Measurements from ENCODE around the gene GOLGA6L9.
"Not testable (repeated sequence)": the region's sequence is repeated elsewhere in the genome, so short reads cannot be mapped to it uniquely, and the experiment has no call there.

GOLGA6L9 gene

GRCh38 chr15:82472269-82472982 lies 42.8 kb downstream of the GOLGA6L9 start:
- DNase-seq: not testable (repeated sequence)

- not testable (repeated sequence) for DNase-seq
Measured at GRCh38 chr15:82474596-82475325, 45.1 kb downstream of the GOLGA6L9 start.

DNA sequence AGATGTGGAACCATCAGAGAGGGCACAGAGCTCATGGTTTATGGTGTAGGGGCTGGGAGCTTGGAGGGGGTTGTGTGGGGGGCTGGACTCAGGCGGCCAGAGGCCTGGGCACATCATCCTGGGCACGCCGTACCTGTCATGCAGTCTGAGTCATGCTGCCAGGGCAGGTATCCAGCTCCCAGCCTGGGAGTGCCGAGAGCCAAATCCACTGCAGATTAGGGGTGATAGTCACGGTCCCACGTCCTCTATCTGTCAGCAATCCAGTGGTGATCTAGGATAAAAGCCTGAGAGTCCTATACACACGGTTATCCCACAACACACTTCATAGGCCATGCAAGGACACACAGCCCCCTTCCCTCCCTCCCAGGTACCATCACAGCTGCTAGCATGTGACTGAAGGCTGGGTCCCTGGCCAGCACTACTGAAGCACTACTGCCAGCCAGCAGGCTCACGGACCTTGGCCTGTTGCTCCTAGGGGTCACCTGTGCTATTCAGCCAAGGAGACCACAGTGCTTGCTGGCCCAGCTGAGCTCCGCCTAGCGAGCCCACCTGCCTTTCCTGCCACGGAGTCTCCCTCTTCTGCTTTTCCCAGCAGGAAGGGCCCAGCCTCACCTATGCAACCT lies 45.8 kb downstream of the GOLGA6L9 start:
- not testable (repeated sequence) for DNase-seq

DNA sequence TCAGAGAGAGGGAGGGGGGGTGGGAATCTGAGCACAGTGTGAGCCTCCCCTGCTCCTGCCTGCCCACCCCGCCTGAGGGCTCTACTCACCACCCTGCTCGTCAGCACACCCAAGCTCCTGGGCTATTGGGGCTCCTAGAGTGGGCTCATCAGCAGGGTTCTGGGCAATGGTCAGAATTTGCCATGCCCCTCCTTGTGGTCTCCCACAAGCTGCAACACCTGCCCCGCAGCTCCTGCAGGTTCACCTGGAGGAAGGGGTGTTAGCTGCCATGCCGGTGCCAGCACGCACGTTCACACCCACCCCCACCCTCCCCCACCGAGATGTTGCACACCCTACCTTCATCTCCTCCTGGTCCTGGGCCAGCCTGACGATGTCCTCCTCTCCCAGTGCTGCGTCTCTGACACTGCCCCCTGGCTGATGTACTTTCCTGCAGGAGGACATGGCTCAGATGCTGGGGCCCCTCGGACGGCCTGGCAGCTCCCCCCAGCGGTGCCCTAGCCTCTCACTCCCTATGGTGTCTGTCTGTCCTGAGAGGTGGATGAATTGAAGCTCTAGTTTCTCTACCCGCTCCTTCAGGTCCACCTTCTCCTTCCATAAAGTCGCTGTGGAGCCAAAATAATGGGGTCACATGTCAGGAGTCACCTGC lies 47.2 kb downstream of the GOLGA6L9 start:
- DNase-seq: not testable (repeated sequence)

DNA sequence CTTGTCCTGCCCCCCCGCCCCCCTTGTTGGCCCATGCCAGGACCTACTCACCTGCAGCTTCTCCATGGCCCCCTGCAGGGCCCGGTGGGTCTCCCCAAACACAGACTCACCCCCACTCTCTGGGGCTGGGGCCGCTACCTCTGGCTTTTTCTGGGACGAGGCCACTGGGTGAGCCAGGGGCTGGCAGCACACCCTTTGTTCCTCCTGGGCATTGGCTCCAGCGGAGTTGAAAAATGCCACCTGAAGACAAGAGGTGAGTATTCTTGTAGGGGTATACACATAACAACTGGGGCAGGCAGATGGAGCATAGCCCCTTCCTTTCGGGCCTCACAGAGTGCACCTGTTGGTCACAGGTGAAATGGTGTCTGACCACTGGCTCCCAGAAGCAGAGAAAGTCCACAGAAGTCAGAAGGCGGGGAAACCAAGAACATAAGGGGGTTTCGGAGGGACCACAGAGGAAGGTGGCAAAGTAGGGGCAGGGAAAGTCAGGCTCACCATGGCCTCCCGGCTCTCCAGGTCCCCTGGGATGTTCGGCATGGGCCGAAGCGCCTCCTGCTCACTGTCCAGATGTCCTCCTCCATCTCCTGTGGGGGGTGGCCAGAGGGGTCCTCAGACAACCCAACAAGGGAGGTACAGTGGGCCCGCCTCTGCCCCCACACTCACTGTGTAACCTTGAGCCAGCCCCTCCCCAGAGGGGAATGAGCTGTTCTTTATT lies 47.9 kb downstream of the GOLGA6L9 start:
- DNase-seq: not testable (repeated sequence)
